K562 (cell line): ENCODE results near the gene WDR90. TPM values are rescaled to one million over a fixed set of nuclear protein-coding genes. Genes with fewer than 3 reads are reported as not detected.

Source experiments
- CEBPB ChIP-seq: fragments of 450-650 bp; IDR thresholded peaks from 2 replicates; pipeline ENCODE4 v1.6.1; 2016; ENCODE audit warnings: missing genetic modification characterization, missing compliant biosample characterization
- CREB1 ChIP-seq, 2 experiments: sonication (generic) in 1 of 2; formaldehyde crosslinking in 1 of 2; IDR thresholded peaks; 2 replicates each; pipeline versions ENCODE4 v1.6.1 to v1.8.0; 2012 to 2022; ENCODE audit warnings: inconsistent platforms in 1 of 2, mild to moderate bottlenecking in 1 of 2, missing genetic modification reagents in 1 of 2, moderate library complexity in 1 of 2
- CTCFL ChIP-seq: IDR thresholded peaks from 2 replicates; pipeline ENCODE4 v1.6.1; 2011; ENCODE audit warnings: borderline replicate concordance, low read depth, mild to moderate bottlenecking, moderate library complexity, low read length; ENCODE audit not compliant: insufficient read depth, poor library complexity, severe bottlenecking
- ESRRA ChIP-seq: fragments of 450-650 bp; IDR thresholded peaks from 2 replicates; pipeline ENCODE4 v1.6.1; 2014; ENCODE audit warnings: low read depth, mild to moderate bottlenecking, moderate library complexity, borderline replicate concordance
- ETS1 ChIP-seq: conservative IDR thresholded peaks from 2 replicates; pipeline ENCODE4 v1.6.1; 2011; ENCODE audit warnings: low read depth, mild to moderate bottlenecking, low read length; ENCODE audit not compliant: control insufficient read depth
- FOXK2 ChIP-seq, 2 experiments: fragments of 450-650 bp; IDR thresholded peaks in 1 of 2; conservative IDR thresholded peaks in 1 of 2; 2 replicates each; pipeline ENCODE4 v1.6.1; 2016; ENCODE audit warnings: low read depth in 2 of 2, mild to moderate bottlenecking in 1 of 2
- HLTF ChIP-seq: fragments of 450-650 bp; IDR thresholded peaks from 2 replicates; pipeline ENCODE4 v1.6.1; 2016
- HMGN3 ChIP-seq: IDR thresholded peaks from 2 replicates; pipeline ENCODE4 v1.6.1; 2011; ENCODE audit warnings: borderline replicate concordance, low read depth, mild to moderate bottlenecking, mixed read lengths, low read length; ENCODE audit not compliant: insufficient read length; ENCODE audit errors: extremely low read depth
- KAT2B ChIP-seq: IDR thresholded peaks from one replicate; pipeline ENCODE4 v1.6.1; 2012; ENCODE audit warnings: low read depth, mild to moderate bottlenecking, control low read depth, inconsistent platforms, low read length, moderate library complexity
- MXI1 ChIP-seq: IDR thresholded peaks from 2 replicates; pipeline ENCODE4 v1.6.1; 2011; ENCODE audit warnings: low read depth, mild to moderate bottlenecking, improper control_type of control experiment, low read length
- POLR2A ChIP-seq: fragments of 450-650 bp; conservative IDR thresholded peaks from 2 replicates; pipeline ENCODE4 v1.6.1; 2016
- PTBP1 ChIP-seq: fragments of 200-400 bp; formaldehyde crosslinking; IDR thresholded peaks from 2 replicates; pipeline ENCODE4 v1.6.1; 2017; ENCODE audit warnings: low read depth, low read length
- PTRF ChIP-seq: fragments of 450-650 bp; IDR thresholded peaks from 2 replicates; pipeline ENCODE4 v1.6.1; 2016; ENCODE audit warnings: mild to moderate bottlenecking, missing genetic modification characterization, missing compliant biosample characterization
- RAD21 ChIP-seq, 2 experiments: fragments of 250-450 bp in 1 of 2; fragments of 450-650 bp in 1 of 2; sonication (Bioruptor Pico) in 1 of 2; formaldehyde crosslinking in 1 of 2; IDR thresholded peaks in 1 of 2; conservative IDR thresholded peaks in 1 of 2; 2 replicates each; pipeline versions ENCODE4 v1.4.0 to v1.8.0; 2020 to 2022; ENCODE audit warnings: mild to moderate bottlenecking in 2 of 2, moderate library complexity in 1 of 2
- RB1 ChIP-seq: fragments of 450-650 bp; IDR thresholded peaks from 2 replicates; pipeline ENCODE4 v1.6.1; 2017; ENCODE audit warnings: low read depth, mild to moderate bottlenecking
- ZBTB49 ChIP-seq: sonication (generic); formaldehyde crosslinking; IDR thresholded peaks from 2 replicates; pipeline ENCODE4 v1.8.0; 2022; ENCODE audit warnings: missing genetic modification reagents, mild to moderate bottlenecking, borderline replicate concordance
- ZNF695 ChIP-seq: fragments of 450-650 bp; formaldehyde crosslinking; IDR thresholded peaks from 2 replicates; pipeline ENCODE4 v1.4.0; 2020; ENCODE audit warnings: mild to moderate bottlenecking, moderate library complexity
- ZNF740 ChIP-seq, 3 experiments: fragments of 200-800 bp in 1 of 3; sonication (Bioruptor generic) in 1 of 3; sonication (generic) in 1 of 3; formaldehyde crosslinking in 1 of 3; IDR thresholded peaks; 2 replicates each; pipeline versions ENCODE4 v1.6.1 to v1.8.0; 2016 to 2022; ENCODE audit warnings: mild to moderate bottlenecking in 2 of 3, missing compliant biosample characterization in 2 of 3, missing genetic modification characterization in 2 of 3, missing genetic modification reagents in 1 of 3
- polyA plus RNA-seq, 8 experiments: library from polyadenylated mRNA; depleted of rRNA in 4 of 8; stranded (reverse) in 5 of 8; unstranded in 3 of 8; fragments of >200 nt; fragmentation: Nextera tagmentation in 2 of 8; fragmentation: Illumina TruSeq in 1 of 8; extraction: Ambion mirVana in 2 of 8; extraction: Trizol in 1 of 8; gene quantifications; 2 replicates each; pipeline versions ENCODE4 v1.2.1 to v1.2.3, GENCODE V29; 2011 to 2014; ENCODE audit warnings: inconsistent platforms in 1 of 8, missing spikeins in 1 of 8
- total RNA-seq, 7 experiments: library from RNA; depleted of rRNA in 6 of 7; stranded (reverse); fragments of >200 nt in 6 of 7; fragmentation: Illumina TruSeq in 2 of 7; extraction: Trizol in 2 of 7; gene quantifications; 2 replicates each; pipeline versions ENCODE4 v1.2.1 to v1.2.3, GENCODE V29; 2011 to 2021; ENCODE audit warnings: low replicate concordance in 1 of 7

Gene WDR90
- total and polyA plus RNA-seq, 9 of the 15 experiments (the other 6 are each of a cell fraction or from before 2014, with no cell fraction given) = 0.44 to 12.6 (median 3.3) TPM

- TF ChIP-seq ZNF740 (CRISPR knock-in tag; IDR thresholded peaks at IDR 0.05) (peak; percentile 84), ZNF740 (tag; IDR thresholded peaks at IDR 0.05) (peak in 1 of 2 experiments; percentile 94; a peak in 2 of 4 replicates), PTRF (tag) (no peak), MXI1 (no peak; the same call in 1 of the 2 replicates), CREB1 (IDR thresholded peaks at IDR 0.05) (peak; percentile 40; the same call in 1 of the 2 replicates), CREB1 (CRISPR knock-in tag; IDR thresholded peaks at IDR 0.05) (no peak; the same call in 1 of the 2 replicates), HLTF (no peak), HMGN3 (peak; percentile 54), ZBTB49 (no peak), ZNF695 (CRISPR knock-in tag) (no peak), CTCFL (peak; percentile 90), RB1 (peak; percentile 83), ETS1 (peak; percentile 51; the same call in 1 of the 2 replicates), PTBP1 (no peak), RAD21 (CRISPR knock-in tag; conservative IDR thresholded peaks at IDR 0.05 in 1 of 2, IDR thresholded peaks at IDR 0.05 in 1 of 2) (peak; percentile 64 to 69), POLR2A (no peak; the same call in 1 of the 2 replicates), ESRRA (peak; percentile 12; the same call in 1 of the 2 replicates), FOXK2 (conservative IDR thresholded peaks at IDR 0.05 in 1 of 2, IDR thresholded peaks at IDR 0.05 in 1 of 2; ENCODE audit: low read depth in 2 of 2) (no peak), CEBPB (tag) (no peak), KAT2B (no peak)
Observed at GRCh38 chr16:660459-661183, 11.5 kb downstream of the WDR90 start (continued).
